GM21737 (cell line): ENCODE results near the gene C20orf173.
"Not testable (repeated sequence)": the region's sequence is repeated elsewhere in the genome, so short reads cannot be mapped to it uniquely, and the experiment has no call there.

Source experiments
- ATAC-seq: cut with Tn5 transposase; IDR thresholded peaks from one replicate; pipeline ENCODE4 v1.9.1; 2021; ENCODE audit warnings: mild to moderate bottlenecking, moderate library complexity; ENCODE audit not compliant: unreplicated experiment

C20orf173 gene

GRCh38 chr20:35547329-35547728 lies 17.9 kb upstream of the C20orf173 start:
- ATAC-seq, result no peak

GRCh38 chr20:35546127-35546526 lies 16.7 kb upstream of the C20orf173 start:
- ATAC-seq, result no peak

DNA sequence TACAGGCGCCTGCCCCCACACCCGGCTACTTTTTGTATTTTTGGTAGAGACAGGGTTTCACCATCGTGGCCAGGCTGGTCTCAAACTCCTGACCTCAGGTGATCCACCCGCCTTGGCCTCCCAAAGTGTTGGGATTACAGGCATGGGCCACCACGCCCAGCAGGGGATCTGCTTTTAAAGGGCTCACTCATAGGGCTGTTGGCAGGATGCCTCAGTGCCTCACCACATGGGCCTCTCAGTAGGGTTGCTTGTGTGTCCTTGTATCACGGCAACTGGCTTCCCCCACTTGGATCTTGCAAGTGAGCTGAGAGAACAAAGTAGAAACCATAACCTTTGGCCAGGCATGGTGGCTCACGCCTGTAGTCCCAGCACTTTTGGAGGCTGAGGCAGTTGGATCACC lies 15.5 kb upstream of the C20orf173 start:
- ATAC-seq, result not testable (repeated sequence)

DNA sequence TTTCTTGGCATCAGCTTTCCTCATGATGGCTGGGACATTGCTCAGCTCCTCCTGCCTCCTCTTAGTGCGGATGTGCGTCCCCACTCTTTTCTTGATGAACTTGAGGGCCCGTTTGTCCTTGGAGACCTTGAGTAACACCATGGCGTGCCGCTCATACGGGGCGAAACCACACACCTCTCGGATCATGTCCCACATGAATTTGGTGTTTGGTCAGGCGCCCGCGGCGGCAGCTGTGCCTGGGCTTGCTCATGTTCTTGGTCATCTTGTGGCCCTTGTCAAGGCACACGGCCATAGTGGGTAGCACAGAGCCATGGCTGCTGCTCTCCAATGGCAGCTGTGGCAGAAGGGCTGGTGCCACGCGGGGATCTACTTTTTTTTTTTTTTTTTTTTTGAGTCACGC lies 15.0 kb upstream of the C20orf173 start:
- ATAC-seq, result no peak

DNA sequence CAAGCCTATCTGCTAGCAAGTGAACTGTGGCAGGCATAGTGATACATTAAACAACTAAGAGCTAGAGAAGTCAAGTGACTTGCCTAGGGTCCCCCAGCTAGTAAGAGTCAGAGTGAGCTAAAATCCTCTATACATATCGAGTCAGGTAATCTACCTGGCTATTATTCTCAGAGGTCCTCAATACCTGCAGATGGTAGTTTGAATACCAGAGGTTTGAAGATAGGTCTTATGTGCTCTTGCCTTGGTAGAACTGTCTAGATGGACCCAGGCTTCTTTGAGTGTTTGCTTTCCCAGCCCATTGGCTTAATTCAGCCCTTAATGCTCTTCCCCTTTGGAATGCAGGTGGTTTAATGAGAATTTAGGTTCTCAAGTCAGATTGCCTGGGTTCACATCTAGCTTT lies 13.5 kb upstream of the C20orf173 start:
- ATAC-seq, result no peak

DNA sequence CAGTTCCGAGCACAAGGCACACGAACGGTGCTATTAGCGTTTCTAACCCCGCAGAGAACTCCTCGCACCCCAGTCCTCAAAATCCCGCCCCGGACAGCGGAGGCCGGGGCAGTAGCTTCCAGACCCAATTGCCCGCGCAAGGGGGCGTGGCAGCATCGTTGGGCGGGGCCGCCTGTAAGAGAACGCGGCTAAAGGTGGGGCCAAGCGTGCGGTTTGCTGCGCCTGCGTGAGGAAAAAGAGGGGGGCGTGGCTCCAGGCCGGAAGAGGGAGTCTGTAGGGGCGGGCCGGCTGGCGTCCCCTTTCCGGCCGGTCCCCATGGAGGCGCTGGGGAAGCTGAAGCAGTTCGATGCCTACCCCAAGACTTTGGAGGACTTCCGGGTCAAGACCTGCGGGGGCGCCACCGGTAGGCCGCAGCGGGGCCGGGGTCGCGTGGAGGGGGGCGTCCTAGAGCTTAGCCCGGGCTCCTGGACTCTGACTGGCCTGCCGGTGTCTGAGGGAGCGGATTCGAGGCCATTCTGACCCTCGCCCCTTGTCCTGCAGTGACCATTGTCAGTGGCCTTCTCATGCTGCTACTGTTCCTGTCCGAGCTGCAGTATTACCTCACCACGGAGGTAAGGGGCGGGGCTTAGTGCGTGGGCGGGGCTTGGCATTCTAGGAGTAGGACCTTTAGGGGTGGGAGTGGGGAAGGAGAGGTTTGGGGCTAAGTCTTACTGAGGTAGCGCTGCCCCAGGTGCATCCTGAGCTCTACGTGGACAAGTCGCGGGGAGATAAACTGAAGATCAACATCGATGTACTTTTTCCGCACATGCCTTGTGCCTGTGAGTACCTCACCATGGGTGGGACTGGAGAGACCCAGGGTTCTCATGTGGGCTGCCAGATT lies 12.6 kb upstream of the C20orf173 start, which contains the start of gene ERGIC3:
ERGIC3 (plus strand) TSS at position 296 of the 880 bp plus-strand sequence; CDS start at position 316, 20 bp downstream.
- ATAC-seq, result peak; percentile 86

DNA sequence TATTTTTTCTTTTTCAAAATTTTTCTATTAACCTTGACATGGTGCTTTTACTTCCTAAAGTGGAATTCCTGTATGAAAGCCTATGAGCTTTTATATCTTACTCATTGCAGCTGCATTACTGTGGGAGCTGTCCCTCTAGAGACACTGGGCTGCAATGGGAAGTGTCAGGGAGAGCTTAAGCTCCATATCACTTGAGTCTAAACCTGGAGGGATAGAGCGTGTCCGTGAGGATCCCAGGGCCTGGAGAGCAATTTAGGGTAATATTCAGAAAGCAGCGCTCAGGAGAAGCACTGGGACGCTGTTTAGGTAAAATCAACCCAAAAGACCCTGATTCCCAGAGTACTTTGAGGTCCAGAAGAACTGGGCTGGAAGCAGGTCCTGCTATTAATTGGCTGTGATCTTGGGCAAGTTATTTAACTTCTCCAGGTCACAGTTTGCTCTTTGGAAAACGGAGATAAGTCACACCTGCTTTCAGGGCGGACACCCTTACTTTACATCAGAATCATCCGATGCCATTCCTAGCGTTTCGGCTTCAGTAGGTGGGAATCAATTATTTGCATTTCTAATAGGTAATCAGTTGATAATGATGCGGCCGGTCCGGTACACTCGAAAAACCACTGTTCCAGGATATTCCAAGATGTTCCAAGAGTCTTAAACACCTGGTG lies 11.8 kb upstream of the C20orf173 start:
- ATAC-seq, result no peak

DNA sequence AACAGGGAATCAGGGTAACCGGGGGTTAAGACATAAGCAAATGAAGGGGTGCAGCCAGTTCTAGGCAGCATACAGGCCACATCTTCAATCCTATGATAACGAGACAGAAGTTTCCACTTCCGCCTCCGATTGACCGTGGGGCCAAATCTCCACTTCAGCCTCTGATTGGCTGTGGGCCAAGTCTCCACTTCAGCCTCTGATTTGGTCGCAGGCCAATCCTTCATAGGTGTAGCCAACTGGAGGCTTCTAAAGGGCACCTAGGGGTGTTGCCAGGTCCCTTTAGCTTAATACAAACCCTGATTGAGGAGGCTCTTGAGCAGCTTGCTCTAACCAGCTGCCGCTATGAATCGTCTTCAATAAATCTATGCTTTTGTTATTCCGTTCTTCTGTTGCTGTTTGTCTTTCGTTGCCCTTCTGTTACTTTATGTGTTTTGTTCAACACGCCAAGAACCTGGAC lies 10.3 kb upstream of the C20orf173 start:
- ATAC-seq, result no peak

GRCh38 chr20:35527122-35527769 lies 2.2 kb downstream of the C20orf173 start:
- ATAC-seq, result no peak

DNA sequence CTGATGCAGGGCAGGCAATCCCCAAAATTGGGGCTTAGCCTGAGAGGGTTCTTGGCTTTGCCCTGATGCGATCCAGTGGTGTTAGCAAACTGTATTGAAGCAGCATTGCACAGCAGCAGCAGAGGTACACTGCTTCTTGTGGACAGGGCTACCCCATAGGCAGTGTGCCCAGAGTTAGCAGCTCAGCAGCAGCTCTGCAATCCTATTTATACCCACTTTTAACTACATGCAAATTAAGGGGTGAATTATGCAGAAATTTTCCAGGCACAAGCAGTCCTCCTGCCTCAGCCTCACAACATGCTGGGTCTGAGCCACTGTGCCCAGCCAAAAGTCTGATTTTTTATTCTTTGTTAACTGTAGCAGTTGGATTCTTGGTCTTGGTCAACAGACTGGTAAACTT lies 3.8 kb downstream of the C20orf173 start:
- ATAC-seq, result no peak

DNA sequence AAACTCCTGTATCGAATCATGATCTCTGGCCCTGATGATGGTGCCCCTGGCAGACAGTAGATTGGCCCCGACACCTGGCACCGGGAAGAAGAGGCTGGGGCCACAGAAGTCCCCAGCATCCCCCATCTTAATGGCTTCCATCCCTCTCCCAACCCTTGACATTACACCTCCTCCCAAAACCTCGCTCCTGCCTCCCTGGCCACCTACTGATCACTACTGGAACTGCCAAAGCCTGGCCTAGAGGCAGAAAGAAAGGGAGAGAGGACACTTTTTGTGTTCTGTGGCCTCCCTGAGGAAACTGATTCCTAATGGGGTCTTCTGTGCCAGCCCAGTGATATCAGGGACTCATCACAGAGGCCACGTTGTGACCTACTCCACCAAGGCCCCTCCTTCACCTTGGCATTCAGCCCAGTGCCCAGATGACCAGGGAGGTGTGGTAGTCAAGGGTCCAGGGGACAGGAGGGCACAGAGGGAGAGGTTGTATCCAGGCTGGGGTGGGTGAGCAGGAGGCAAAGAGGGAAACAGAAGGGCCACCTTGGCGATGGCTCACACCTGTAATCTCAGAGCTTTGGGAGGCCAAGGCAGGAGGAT lies 6.1 kb downstream of the C20orf173 start:
- ATAC-seq, result no peak

- no peak for ATAC-seq
Measured at GRCh38 chr20:35518955-35519354, 10.5 kb downstream of the C20orf173 start.

GRCh38 chr20:35517767-35518166 lies 11.7 kb downstream of the C20orf173 start:
- ATAC-seq, result not testable (repeated sequence)

DNA sequence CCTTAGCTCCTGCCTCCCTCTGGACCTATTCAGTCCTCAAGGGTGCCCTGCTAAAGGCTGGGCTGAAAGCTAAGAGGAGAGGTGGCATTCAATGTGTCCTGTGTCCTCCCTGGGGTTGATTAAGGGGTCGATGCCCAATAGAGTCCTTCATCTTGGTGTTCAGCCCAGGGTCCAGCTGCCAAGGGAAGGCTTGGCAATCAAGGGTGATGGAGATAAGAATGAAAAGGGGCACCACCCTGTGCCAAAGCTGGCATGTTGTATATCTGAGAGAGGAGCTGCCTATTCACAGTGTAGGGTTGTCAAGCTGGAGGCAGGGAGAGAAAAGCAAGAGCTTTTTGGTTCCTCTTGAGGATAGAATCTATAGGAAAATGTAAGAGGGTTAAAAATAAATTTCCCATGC lies 12.3 kb downstream of the C20orf173 start:
- ATAC-seq, result no peak

GRCh38 chr20:35515949-35516645 lies 13.4 kb downstream of the C20orf173 start:
- no peak for ATAC-seq

DNA sequence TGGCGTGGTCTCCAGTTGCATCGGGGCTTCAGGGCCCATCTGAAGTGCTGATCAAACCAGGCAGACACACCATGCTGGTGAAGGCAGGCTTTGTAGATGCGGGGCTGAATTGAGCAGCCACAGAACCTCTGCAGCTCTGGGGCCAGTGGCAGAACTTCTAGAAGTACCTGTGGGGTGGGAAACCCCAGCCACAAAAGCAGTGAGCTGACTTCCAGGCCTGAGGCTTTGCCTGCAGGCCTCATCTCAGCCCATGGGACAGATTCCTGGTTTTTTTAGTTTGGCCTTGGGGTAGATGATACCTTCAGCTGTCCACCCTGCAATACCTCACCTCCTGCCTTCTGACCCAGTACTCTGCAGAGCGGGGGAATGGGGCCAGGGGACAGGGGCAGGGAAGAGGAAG lies 14.1 kb downstream of the C20orf173 start:
- no peak for ATAC-seq

DNA sequence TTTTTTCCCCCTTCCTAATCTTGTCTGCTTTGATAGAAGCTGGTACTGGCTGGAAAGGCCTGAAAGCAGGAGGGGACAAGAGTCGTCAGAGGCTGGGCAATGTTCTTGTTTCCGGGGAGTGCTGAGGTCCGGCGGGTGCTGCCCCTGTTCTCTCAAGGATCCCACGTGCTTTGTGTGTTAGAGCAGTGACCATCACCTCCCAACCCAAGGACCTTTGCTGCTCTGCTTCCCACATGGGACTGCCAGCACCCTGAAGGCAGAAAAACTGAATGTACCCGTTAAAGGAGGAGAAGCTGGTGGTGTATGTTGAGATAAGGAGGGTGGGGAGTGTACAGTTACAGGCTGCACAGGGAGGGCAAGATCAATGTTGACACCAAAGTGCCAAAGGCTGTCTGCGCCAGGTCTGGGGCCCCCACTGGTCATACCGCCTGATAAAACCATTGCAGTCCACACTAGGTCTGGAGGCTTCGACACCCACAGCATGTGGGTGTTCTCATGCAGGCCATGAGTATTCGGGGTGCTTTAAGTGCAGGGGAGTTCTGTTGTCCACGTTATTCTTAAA lies 15.0 kb downstream of the C20orf173 start:
- ATAC-seq, result no peak

DNA sequence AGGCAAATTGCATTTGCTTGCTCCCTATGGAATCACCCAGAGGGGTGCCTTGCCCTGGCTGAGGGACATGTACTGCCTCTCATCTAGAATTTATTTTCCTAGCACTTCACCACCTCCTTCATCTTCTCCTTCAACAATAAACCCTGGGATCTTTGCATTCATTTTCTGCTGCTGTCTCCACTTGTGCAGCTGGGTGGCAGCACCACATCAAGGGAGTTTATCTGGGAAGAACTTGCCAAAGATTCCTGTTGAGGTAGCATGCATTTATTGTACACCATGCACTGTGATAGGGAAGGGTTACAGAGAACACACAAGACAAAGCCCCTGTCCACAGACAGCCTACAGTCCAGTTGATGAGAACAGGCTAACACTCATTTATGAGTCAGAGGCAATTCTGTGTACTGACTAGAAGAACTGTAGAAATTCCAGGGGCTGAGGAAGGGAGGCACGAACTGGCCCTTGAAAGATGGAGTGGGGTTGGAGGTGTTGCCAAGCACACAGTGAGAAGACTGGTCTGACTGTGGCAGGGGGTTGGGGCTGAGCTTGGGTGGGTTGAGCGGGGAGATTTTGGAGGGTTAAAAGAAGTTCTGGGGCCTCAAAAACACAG lies 17.5 kb downstream of the C20orf173 start:
- no peak for ATAC-seq

- no peak for ATAC-seq
Measured at GRCh38 chr20:35510951-35511735, 18.3 kb downstream of the C20orf173 start.
